Keratinocyte (primary cell): ENCODE data around the gene TFAP2B. TPM values are rescaled to one million over a fixed set of nuclear protein-coding genes. Genes with fewer than 3 reads are reported as not detected.

Experiments
- DNase-seq: peaks from one replicate; pipeline ENCODE4 v3.0.0-alpha.2; 2011; ENCODE audit warnings: low read depth, missing footprints, low spot score
- FAIRE-seq: peaks from 2 replicates; lab custom pipeline; 2011; peaks lifted over from hg19 to GRCh38; lab: Jason Lieb, UNC
- H2AFZ ChIP-seq: 2 replicates; pipeline ENCODE4 v1.6.0; 2012; ENCODE audit warnings: low read length, control low read depth, inconsistent platforms; ENCODE audit not compliant: control insufficient read depth
- H3K27ac ChIP-seq: 2 replicates; pipeline ENCODE4 v1.5.1; 2011; ENCODE audit warnings: low read length; ENCODE audit not compliant: control insufficient read depth, insufficient read depth
- H3K27me3 ChIP-seq: 3 replicates; pipeline ENCODE4 v1.6.0; 2011; ENCODE audit warnings: low read length; ENCODE audit not compliant: control insufficient read depth, insufficient read depth; ENCODE audit errors: extremely low read depth
- H3K36me3 ChIP-seq, 2 experiments: 2 replicates in 1 of 2; 3 replicates in 1 of 2; pipeline ENCODE4 v1.5.1; 2011; ENCODE audit warnings: low read length in 2 of 2, mild to moderate bottlenecking in 1 of 2; ENCODE audit not compliant: control insufficient read depth in 2 of 2, insufficient read depth in 2 of 2; ENCODE audit errors: extremely low read depth in 1 of 2
- H3K4me1 ChIP-seq: 3 replicates; pipeline ENCODE4 v1.5.1; 2011; ENCODE audit warnings: low read length; ENCODE audit not compliant: control insufficient read depth, insufficient read depth; ENCODE audit errors: extremely low read depth
- H3K4me2 ChIP-seq: 3 replicates; pipeline ENCODE4 v1.6.0; 2011; ENCODE audit warnings: low read depth, low read length; ENCODE audit not compliant: control insufficient read depth, insufficient read depth; ENCODE audit errors: extremely low read depth
- H3K4me3 ChIP-seq, 3 experiments: fragments of 200-600 bp in 1 of 3; sonication (generic) in 1 of 3; 2 replicates in 2 of 3; 3 replicates in 1 of 3; pipeline ENCODE4 v1.5.1; 2011 to 2016; ENCODE audit warnings: low read length in 3 of 3, mild to moderate bottlenecking in 3 of 3, control low read depth in 2 of 3, inconsistent platforms in 1 of 3, low read depth in 1 of 3, mixed read lengths in 1 of 3, mixed run types in 1 of 3, moderate library complexity in 1 of 3; ENCODE audit not compliant: control insufficient read depth in 2 of 3, insufficient read depth in 2 of 3; ENCODE audit errors: extremely low read depth in 1 of 3
- H3K79me2 ChIP-seq: 2 replicates; pipeline ENCODE4 v1.6.0; 2012; ENCODE audit warnings: low read length; ENCODE audit not compliant: control insufficient read depth, insufficient read depth
- H3K9ac ChIP-seq: 3 replicates; pipeline ENCODE4 v1.6.0; 2011; ENCODE audit warnings: low read length; ENCODE audit not compliant: control insufficient read depth, insufficient read depth; ENCODE audit errors: extremely low read depth
- H3K9me1 ChIP-seq: 3 replicates; pipeline ENCODE4 v1.6.0; 2011; ENCODE audit warnings: low read length; ENCODE audit not compliant: control insufficient read depth, insufficient read depth; ENCODE audit errors: extremely low read depth
- H3K9me3 ChIP-seq: 2 replicates; pipeline ENCODE4 v1.5.1; 2012; ENCODE audit warnings: low read depth, low read length; ENCODE audit not compliant: control insufficient read depth
- H4K20me1 ChIP-seq: 3 replicates; pipeline ENCODE4 v1.6.0; 2011; ENCODE audit warnings: low read length; ENCODE audit not compliant: control insufficient read depth, insufficient read depth; ENCODE audit errors: extremely low read depth
- CTCF ChIP-seq, 3 experiments: IDR thresholded peaks in 1 of 3; conservative IDR thresholded peaks in 1 of 3; optimal IDR thresholded peaks in 1 of 3; 2 replicates in 2 of 3; 3 replicates in 1 of 3; pipeline versions ENCODE3 to v1.5.1; 2011; ENCODE audit warnings: low read length in 3 of 3, mild to moderate bottlenecking in 3 of 3, moderate library complexity in 2 of 3, control low read depth in 1 of 3, inconsistent platforms in 1 of 3; ENCODE audit not compliant: insufficient read depth in 2 of 3; ENCODE audit errors: extremely low read depth in 1 of 3
- EZH2 ChIP-seq: IDR thresholded peaks from one replicate; pipeline ENCODE4 v1.6.1; 2012; ENCODE audit warnings: inconsistent platforms, mild to moderate bottlenecking, low read length, moderate library complexity
- dilution Hi-C: fragments of 300-500 bp; cut with MboI; formaldehyde crosslinking; loops from one replicate; pipeline ENCODE4 v1.7.0; 2020; ENCODE audit warnings: low sequenced_read_pairs; ENCODE audit not compliant: extremely low pct_ligation_motif_present
- polyA plus RNA-seq, 5 experiments: library from polyadenylated mRNA; depleted of rRNA in 3 of 5; stranded (reverse) in 3 of 5; stranded (forward) in 1 of 5; unstranded in 1 of 5; fragments of >200 nt; gene quantifications; 1 replicate in 1 of 5; 2 replicates in 3 of 5; 3 replicates in 1 of 5; pipeline versions ENCODE4 v1.2.1 to v1.2.3, GENCODE V29; 2011 to 2012; ENCODE audit warnings: missing spikeins in 2 of 5, low read depth in 1 of 5, low replicate concordance in 1 of 5

The TFAP2B gene
- polyA plus RNA-seq, 1 donor (not counting 4 experiments of a cell fraction or from before 2014, with no cell fraction given): 0.01 TPM

GRCh38 chr6:50889497-50889896, 70.8 kb downstream of the TFAP2B start:
- Histone ChIP-seq H3K9ac (no peak overlapping the region), H3K27ac (no peak overlapping the region), H3K36me3 (no peaks in the 10 kb centered on the region), H2AFZ (no peak overlapping the region), H4K20me1 (no peaks in the 10 kb centered on the region), H3K9me3 (no peaks in the 10 kb centered on the region), H3K79me2 (no peaks in the 10 kb centered on the region), H3K27me3 (no peaks in the 10 kb centered on the region), H3K9me1 (no peaks in the 10 kb centered on the region), H3K4me3 (no peak overlapping the region), H3K4me2 (no peak overlapping the region), H3K4me1 (no peaks in the 10 kb centered on the region)
- FAIRE-seq (no peak), DNase-seq (no peak)
- TF ChIP-seq EZH2: no peak
- dilution Hi-C loops: no loop called here

GRCh38 chr6:50889935-50890334, 71.3 kb downstream of the TFAP2B start:
- no peak overlapping the region for H2AFZ ChIP-seq
- no peak overlapping the region for H3K27ac ChIP-seq
- no peak overlapping the region for H3K9ac ChIP-seq
- no peaks in the 10 kb centered on the region for H4K20me1 ChIP-seq
- DNase-seq (no peak), FAIRE-seq (no peak)
- H3K9me3 ChIP-seq: no peaks in the 10 kb centered on the region
- no peak overlapping the region for H3K4me3 ChIP-seq
- TF ChIP-seq CTCF (optimal IDR thresholded peaks at IDR 0.05 in 1 of 3, IDR thresholded peaks at IDR 0.05 in 1 of 3, conservative IDR thresholded peaks at IDR 0.05 in 1 of 3; ENCODE audit: extremely low read depth in 1 of 3, insufficient read depth in 2 of 3, low read length in 3 of 3) (no peak), EZH2 (no peak)
- dilution Hi-C loops: no loop called here
- H3K27me3 ChIP-seq: no peaks in the 10 kb centered on the region
- no peaks in the 10 kb centered on the region for H3K79me2 ChIP-seq
- H3K9me1 ChIP-seq: no peaks in the 10 kb centered on the region
- H3K4me2 ChIP-seq: no peak overlapping the region
- H3K36me3 ChIP-seq: no peaks in the 10 kb centered on the region
- H3K4me1 ChIP-seq: no peaks in the 10 kb centered on the region

GRCh38 chr6:50890579-50890978, 71.9 kb downstream of the TFAP2B start:
- no peak for DNase-seq
- no peaks in the 10 kb centered on the region for H3K27me3 ChIP-seq
- no peaks in the 10 kb centered on the region for H4K20me1 ChIP-seq
- H2AFZ ChIP-seq: no peak overlapping the region
- H3K79me2 ChIP-seq: no peaks in the 10 kb centered on the region
- H3K9me1 ChIP-seq: no peaks in the 10 kb centered on the region
- no peaks in the 10 kb centered on the region for H3K9me3 ChIP-seq
- FAIRE-seq: no peak
- H3K4me3 ChIP-seq: no peak overlapping the region
- dilution Hi-C loops: no loop called here
- no peak overlapping the region for H3K27ac ChIP-seq
- TF ChIP-seq CTCF (optimal IDR thresholded peaks at IDR 0.05 in 1 of 3, IDR thresholded peaks at IDR 0.05 in 1 of 3, conservative IDR thresholded peaks at IDR 0.05 in 1 of 3; ENCODE audit: extremely low read depth in 1 of 3, insufficient read depth in 2 of 3, low read length in 3 of 3) (no peak), EZH2 (no peak)
- no peaks in the 10 kb centered on the region for H3K4me1 ChIP-seq
- no peaks in the 10 kb centered on the region for H3K36me3 ChIP-seq
- H3K9ac ChIP-seq: no peak overlapping the region
- H3K4me2 ChIP-seq: no peak overlapping the region
